ENCODE measurements around the gene G3BP2. TPM values are rescaled to one million over a fixed set of nuclear protein-coding genes. Genes with fewer than 3 reads are reported as not detected.

G3BP2 gene
- total and polyA plus RNA-seq, 2 of the 8 experiments (the other 6 are each of a cell fraction or from before 2014, with no cell fraction given): 83.7 to 378 TPM

- Histone ChIP-seq H3K4ac (replicated peaks; ENCODE audit: insufficient read length, low read depth, low read length) (no peak overlapping the region), H3K79me2 (ENCODE audit: control insufficient read depth in 1 of 2, insufficient read depth in 2 of 2, low read length in 2 of 2) (peaks cover 41 to 84% of the 10 kb centered on the region in 2 experiments), H3K56ac (replicated peaks; ENCODE audit: insufficient read length, low read depth, low read length) (no peak overlapping the region), H3K79me1 (ENCODE audit: low read depth, low read length) (peaks cover 5% of the 10 kb centered on the region), H3K4me1 (replicated peaks in 1 of 4; ENCODE audit: control insufficient read depth in 3 of 4, insufficient read depth in 4 of 4, low read length in 3 of 4) (peaks cover 3 to 11% (median 7%) of the 10 kb centered on the region in 4 experiments), H3K9me3 (ENCODE audit: insufficient read depth in 2 of 2, low read depth in 1 of 2, low read length in 1 of 2) (no peaks in the 10 kb centered on the region), H2BK120ac (replicated peaks; ENCODE audit: low read depth, low read length) (no peak overlapping the region), H4K8ac (ENCODE audit: extremely low read depth, insufficient read depth, low read length) (no peak overlapping the region; the same call in 1 of the 2 replicates), H2BK15ac (ENCODE audit: low read length) (no peak overlapping the region), H2BK20ac (ENCODE audit: low read length) (no peak overlapping the region), H3K4me2 (ENCODE audit: insufficient read depth in 1 of 2, low read depth in 2 of 2, low read length in 2 of 2) (peak overlapping the region; percentile 70 to 74), H3K18ac (ENCODE audit: extremely low read depth, low read length) (0 out of 2 replicates have a peak overlapping the region, but pooled peaks have one; percentile 4), H3K23ac (ENCODE audit: insufficient read length) (no peak overlapping the region), H3K27ac (ENCODE audit: low read depth, low read length) (peak overlapping the region; percentile 93), H4K91ac (replicated peaks; ENCODE audit: insufficient read length, low read length) (no peak overlapping the region), H2BK12ac (ENCODE audit: low read depth, low read length) (peak overlapping the region; percentile 33; the same call in 1 of the 2 replicates), H3K36me3 (ENCODE audit: control insufficient read depth in 2 of 4, insufficient read depth in 4 of 4, low read length in 3 of 4) (peaks cover 0 to 2% (median 0%) of the 10 kb centered on the region in 4 experiments; a peak in 1 of 8 replicates), H2AK5ac (ENCODE audit: low read depth, low read length) (no peak overlapping the region), H4K20me1 (replicated peaks in 1 of 2; ENCODE audit: control insufficient read depth in 1 of 2, insufficient read depth in 2 of 2, low read length in 2 of 2) (peaks cover 18 to 21% of the 10 kb centered on the region in 2 experiments), H2AFZ (ENCODE audit: low read length) (no peak overlapping the region), H3K23me2 (ENCODE audit: low read depth, low read length) (peaks cover 3% of the 10 kb centered on the region), H3K4me3 (ENCODE audit: extremely low read depth in 1 of 4, insufficient read depth in 2 of 4, low read depth in 3 of 4, low read length in 4 of 4) (peak overlapping the region; percentile 37 to 99 (median 92)), H3K27me3 (replicated peaks in 1 of 4; ENCODE audit: control insufficient read depth in 3 of 4, extremely low read depth in 1 of 4, insufficient read depth in 3 of 4, low read length in 3 of 4) (no peaks in the 10 kb centered on the region), H2BK5ac (ENCODE audit: low read depth, low read length) (peak overlapping the region; percentile 86), H3K9ac (replicated peaks in 1 of 4; ENCODE audit: extremely low read depth in 1 of 4, low read depth in 3 of 4, low read length in 3 of 4) (peak overlapping the region; percentile 69 to 96 (median 90)), H4K5ac (ENCODE audit: insufficient read length, low read depth, low read length) (peak overlapping the region; percentile 56), H3K14ac (ENCODE audit: insufficient read length) (no peak overlapping the region)
- no peak for FAIRE-seq
- ChIA-PET POLR2A (ENCODE audit: partially characterized antibody) (interaction anchor here (0.6 to 8.2 kb wide), 13 partner anchors 8 to 235 kb away, joined by 3 to 117 read pairs (median 4); partner anchors contain the start of gene USO1), CTCF (ENCODE audit: partially characterized antibody) (interaction anchor here (0.6 to 6.9 kb wide), 7 partner anchors 9 to 52 kb away, joined by 3 to 36 read pairs (median 3); partner anchors contain the start of gene USO1)
- WGBS, 2 experiments (ENCODE audit: extremely low coverage in 1 of 2, insufficient coverage in 1 of 2, insufficient read length in 1 of 2, insufficient replicate concordance in 2 of 2, low coverage in 1 of 2, low lambda C conversion rate in 2 of 2, missing lambda C conversion rate in 1 of 2): 66% methylated on average over 5 of the region's 5 CpGs; no CpG with 5 or more reads in 1 of the 2 experiments
- DNase-seq (ENCODE audit: low read depth in 1 of 2, low spot score in 2 of 2): no peak
- TF ChIP-seq NANOG (IDR thresholded peaks at IDR 0.05; ENCODE audit: insufficient read depth, low read depth, low read length, poor library complexity, severe bottlenecking): no peak
These were observed 733 bp upstream of the G3BP2 start for GRCh38 chr4:75673959-75674328.
